ENCODE results near the gene WNT5B. TPM values are rescaled to one million over a fixed set of nuclear protein-coding genes. Genes with fewer than 3 reads are reported as not detected.

WNT5B gene
- total and polyA plus RNA-seq, 4 donors: 0.59 to 2.4 (median 0.97) TPM

- Histone ChIP-seq H3K27me3 (ENCODE audit: control insufficient read depth in 4 of 4, insufficient read depth in 4 of 4, low read length in 3 of 4) (no peaks in the 10 kb centered on the region), H3K9me3 (ENCODE audit: control insufficient read depth in 4 of 4, low read length in 3 of 4) (no peaks in the 10 kb centered on the region), H3K4me1 (ENCODE audit: control insufficient read depth in 4 of 4, insufficient read depth in 4 of 4, low read length in 3 of 4) (peaks cover 0 to 7% (median under 1%) of the 10 kb centered on the region in 4 donors), H3K36me3 (ENCODE audit: control insufficient read depth in 4 of 4, insufficient read depth in 3 of 4, low read depth in 1 of 4, low read length in 3 of 4) (peaks cover 0 to 4% (median 1%) of the 10 kb centered on the region in 4 donors), H3K4me3 (ENCODE audit: low read depth in 1 of 3, low read length in 3 of 3) (no peak overlapping the region), H3K27ac (ENCODE audit: low read depth in 1 of 2, low read length in 2 of 2) (no peak overlapping the region), H3K9ac (ENCODE audit: low read depth in 1 of 2, low read length in 2 of 2) (no peak overlapping the region)
- no peak for TF ChIP-seq SP1 (IDR thresholded peaks at IDR 0.05)
- no peak for TF ChIP-seq CTCF (IDR thresholded peaks at IDR 0.05; ENCODE audit: low read depth, low read length, missing input control)
- TF ChIP-seq GABPA (IDR thresholded peaks at IDR 0.05 in 1 of 2, conservative IDR thresholded peaks at IDR 0.05 in 1 of 2): no peak
- TF ChIP-seq HNF4G (IDR thresholded peaks at IDR 0.05): no peak
- TF ChIP-seq EGR1 (IDR thresholded peaks at IDR 0.05; ENCODE audit: low read depth in 2 of 2): no peak
- TF ChIP-seq RXRA (IDR thresholded peaks at IDR 0.05): no peak
- TF ChIP-seq ATF3 (IDR thresholded peaks at IDR 0.05): no peak
- TF ChIP-seq FOXA1 (IDR thresholded peaks at IDR 0.05): no peak
- no peak for TF ChIP-seq TAF1 (conservative IDR thresholded peaks at IDR 0.05)
- no peak for TF ChIP-seq REST (IDR thresholded peaks at IDR 0.05)
- no peak for TF ChIP-seq HNF4A (conservative IDR thresholded peaks at IDR 0.05)
- TF ChIP-seq NR2F2 (IDR thresholded peaks at IDR 0.05): no peak
- TF ChIP-seq ZBTB33 (IDR thresholded peaks at IDR 0.05): no peak
- TF ChIP-seq RAD21 (IDR thresholded peaks at IDR 0.05): no peak
- no peak for DNase-seq (ENCODE audit: low spot score)
- WGBS: 82% methylated on average over 7 of the region's 7 CpGs
These were observed 13.5 kb downstream of the WNT5B start for GRCh38 chr12:1642513-1642912.

- H3K9me3 ChIP-seq (ENCODE audit: control insufficient read depth in 4 of 4, low read length in 3 of 4): no peaks in the 10 kb centered on the region
- 95% methylated on average over 9 of the region's 9 CpGs for WGBS
- no peak for DNase-seq (ENCODE audit: low spot score)
- H3K4me3 ChIP-seq (ENCODE audit: low read depth in 1 of 3, low read length in 3 of 3): no peak overlapping the region
- no peak overlapping the region for H3K27ac ChIP-seq (ENCODE audit: low read depth in 1 of 2, low read length in 2 of 2)
- H3K4me1 ChIP-seq (ENCODE audit: control insufficient read depth in 4 of 4, insufficient read depth in 4 of 4, low read length in 3 of 4): peaks cover 0 to 7% (median under 1%) of the 10 kb centered on the region in 4 donors
- H3K9ac ChIP-seq (ENCODE audit: low read depth in 1 of 2, low read length in 2 of 2): no peak overlapping the region
- H3K27me3 ChIP-seq (ENCODE audit: control insufficient read depth in 4 of 4, insufficient read depth in 4 of 4, low read length in 3 of 4): no peaks in the 10 kb centered on the region
- peaks cover 0 to 4% (median 1%) of the 10 kb centered on the region in 4 donors for H3K36me3 ChIP-seq (ENCODE audit: control insufficient read depth in 4 of 4, insufficient read depth in 3 of 4, low read depth in 1 of 4, low read length in 3 of 4)
- TF ChIP-seq HNF4G (IDR thresholded peaks at IDR 0.05): no peak
- no peak for TF ChIP-seq ZBTB33 (IDR thresholded peaks at IDR 0.05)
- TF ChIP-seq RXRA (IDR thresholded peaks at IDR 0.05): no peak
- no peak for TF ChIP-seq MAX (IDR thresholded peaks at IDR 0.05)
- no peak for TF ChIP-seq EGR1 (IDR thresholded peaks at IDR 0.05; ENCODE audit: low read depth in 2 of 2)
- TF ChIP-seq REST (IDR thresholded peaks at IDR 0.05): no peak
- TF ChIP-seq HNF4A (conservative IDR thresholded peaks at IDR 0.05): no peak
- no peak for TF ChIP-seq TAF1 (conservative IDR thresholded peaks at IDR 0.05)
- no peak for TF ChIP-seq ATF3 (IDR thresholded peaks at IDR 0.05)
- no peak for TF ChIP-seq JUND (IDR thresholded peaks at IDR 0.05)
These were observed 14.0 kb downstream of the WNT5B start for GRCh38 chr12:1643043-1643442.
